Activated CD8-positive, alpha-beta memory T cell treated with anti-CD3 and anti-CD28 coated beads for 36 hours (primary cell): ENCODE data around the gene ZEB2. TPM values are rescaled to one million over a fixed set of nuclear protein-coding genes. Genes with fewer than 3 reads are reported as not detected.
"Not testable (repeated sequence)": the region's sequence is repeated elsewhere in the genome, so short reads cannot be mapped to it uniquely, and the experiment has no call there.

Source experiments
- CTCF ChIA-PET: fragments of 350-600 bp; sonication (Branson Sonifier 250); formaldehyde crosslinking; loops from one replicate; lab custom pipeline; 2021; ENCODE audit warnings: antibody characterized with exemption; lab: Charles Lee
- POLR2A ChIA-PET: fragments of 350-600 bp; sonication (Branson Sonifier 250); formaldehyde crosslinking; loops from one replicate; lab custom pipeline; 2021; ENCODE audit warnings: antibody characterized with exemption; lab: Charles Lee
- total RNA-seq, 2 experiments: library from RNA; stranded (reverse); gene quantifications; one replicate each; pipeline ENCODE4 v1.2.3, GENCODE V29; 2021

Gene ZEB2
- total RNA-seq, 2 experiments from 2014 or later, result 35.0 to 37.2 TPM

DNA sequence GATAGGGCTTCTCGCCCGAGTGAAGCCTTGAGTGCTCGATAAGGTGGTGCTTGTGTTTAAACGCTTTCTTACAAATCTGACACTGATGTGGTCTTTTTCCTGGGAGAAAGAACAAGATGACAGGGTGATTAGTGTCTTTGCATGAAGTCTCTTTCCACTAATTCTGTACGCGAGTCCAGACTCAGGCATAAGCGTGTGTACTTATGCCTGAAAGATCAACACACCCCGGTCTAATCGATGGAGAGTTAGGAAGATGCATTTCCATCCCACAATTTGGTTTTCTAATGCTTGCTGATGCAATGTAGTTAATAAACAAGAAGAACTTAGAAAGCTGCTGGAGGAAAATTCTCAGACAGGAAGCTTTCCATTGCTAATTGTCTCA lies 130.0 kb downstream of the ZEB2 start:
- POLR2A ChIA-PET, result no interaction called here
- CTCF ChIA-PET, result no interaction called here

DNA sequence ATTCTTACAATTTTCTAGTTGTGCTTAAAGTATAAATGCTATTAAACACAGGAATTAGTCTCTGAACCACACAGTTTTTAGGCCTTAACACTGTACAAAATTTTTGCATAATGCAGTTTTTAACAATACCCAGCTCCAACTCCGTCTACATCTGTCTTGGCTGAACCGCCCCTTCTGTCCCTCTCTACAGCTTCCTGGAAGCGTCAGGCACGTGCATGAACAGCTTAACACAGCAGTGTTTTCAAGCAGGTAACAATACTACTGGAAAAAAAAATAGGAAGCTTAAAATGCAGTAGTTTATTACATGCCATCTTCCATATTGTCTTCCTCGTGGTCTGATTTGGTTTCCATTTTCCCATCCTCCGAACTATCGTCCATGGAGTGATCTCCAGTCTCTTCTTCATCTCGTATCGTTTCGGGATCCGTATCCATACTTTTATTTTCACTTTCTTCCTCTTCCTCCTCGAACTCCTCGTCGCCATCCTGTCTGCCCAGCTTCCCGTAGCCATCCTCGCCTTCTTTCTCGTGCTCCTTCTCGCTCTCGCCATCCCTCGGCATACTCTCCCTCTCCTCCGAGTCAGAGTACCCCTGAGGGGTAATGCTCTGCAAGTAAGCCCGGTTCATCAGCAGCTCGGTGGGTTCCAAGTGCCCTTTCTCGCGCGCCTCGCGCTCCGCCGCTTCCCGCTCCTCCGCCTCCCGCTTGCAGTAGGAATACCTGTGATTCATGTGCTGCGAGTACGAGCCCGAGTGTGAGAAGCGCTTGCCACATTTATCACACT lies 130.6 kb downstream of the ZEB2 start:
- ChIA-PET POLR2A (no interaction called here), CTCF (no interaction called here)

DNA sequence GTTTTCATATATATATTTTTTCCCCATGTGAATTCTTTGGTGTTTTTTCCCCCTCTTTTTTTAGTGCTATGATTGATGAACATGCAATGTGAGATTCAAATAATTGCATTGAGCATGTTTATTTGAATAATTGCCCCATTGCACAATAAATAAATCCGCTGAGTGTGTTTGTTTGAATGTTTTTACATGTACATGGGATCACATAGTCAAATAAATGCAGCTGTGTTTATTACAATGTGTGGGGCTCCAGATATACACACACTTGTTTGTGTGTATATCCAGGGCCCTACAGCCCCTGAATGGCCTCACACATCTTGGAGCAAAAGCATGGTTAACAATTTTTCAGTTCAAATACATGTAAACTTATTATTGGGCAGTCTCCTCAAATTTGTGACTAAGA lies 134.5 kb downstream of the ZEB2 start:
- ChIA-PET CTCF (no interaction called here), POLR2A (no interaction called here)

DNA sequence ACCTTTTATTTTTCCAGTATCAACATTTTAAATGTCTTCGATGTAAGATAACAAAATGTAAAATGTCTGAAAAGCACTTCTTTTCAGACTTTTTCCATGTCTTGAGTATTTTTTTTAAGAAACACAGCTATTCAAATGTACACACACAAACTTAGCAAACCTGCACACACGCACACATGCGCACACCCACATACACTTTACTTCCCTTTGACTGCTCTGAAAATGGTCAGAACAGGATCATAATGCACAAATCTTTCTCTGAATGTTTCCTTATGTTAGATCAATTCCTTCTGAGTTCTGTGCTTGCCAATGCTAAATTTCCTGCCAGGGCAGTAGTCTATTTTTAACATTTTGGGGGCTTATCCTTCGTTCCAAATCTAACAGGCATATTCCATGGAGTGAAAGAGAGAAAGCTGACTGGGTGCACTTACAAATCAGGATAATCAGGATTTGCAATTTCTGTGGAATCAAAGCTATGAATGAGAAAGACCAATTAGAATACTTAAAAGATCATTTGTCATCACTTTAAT lies 136.3 kb downstream of the ZEB2 start:
- ChIA-PET POLR2A (no interaction called here), CTCF (no interaction called here)

DNA sequence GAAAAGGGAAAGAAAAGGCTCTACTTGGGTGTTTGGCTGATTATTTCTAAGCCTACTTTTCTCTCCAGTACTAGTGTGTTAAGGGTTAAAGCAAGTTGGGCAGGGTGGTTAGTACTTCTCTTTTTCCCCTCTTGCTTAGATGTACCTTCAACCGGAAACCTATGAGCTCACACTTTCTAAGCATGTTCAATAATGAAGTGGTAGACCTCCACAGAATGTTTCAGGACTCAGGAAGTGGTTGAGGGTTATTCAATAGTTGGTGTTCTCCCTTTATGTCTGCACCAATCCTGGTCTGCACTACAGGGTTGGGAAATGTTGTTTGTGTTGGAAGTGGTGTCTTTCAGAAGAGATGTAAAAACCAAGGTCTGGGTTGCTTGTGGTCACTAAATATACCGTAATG lies 137.1 kb downstream of the ZEB2 start:
- ChIA-PET CTCF (no interaction called here), POLR2A (no interaction called here)

DNA sequence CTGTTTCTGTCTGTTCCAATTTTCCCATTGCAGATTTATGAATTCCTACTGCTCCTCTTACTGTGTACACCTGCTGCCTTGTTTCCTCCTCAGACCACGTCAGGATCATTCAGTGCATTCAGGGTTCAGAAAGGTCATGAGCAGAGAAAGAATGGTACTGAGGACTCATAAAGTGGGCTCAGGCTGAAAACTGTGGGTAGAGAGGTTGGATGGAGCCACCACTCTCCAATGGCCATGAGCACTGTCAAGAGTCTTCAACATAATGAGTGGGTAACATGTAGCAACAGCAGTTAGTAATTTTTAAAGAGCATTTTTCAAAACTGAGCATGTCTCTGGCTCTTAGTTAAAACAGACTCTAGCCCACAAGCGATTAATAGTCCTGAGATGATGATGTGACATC lies 138.2 kb downstream of the ZEB2 start:
- POLR2A ChIA-PET, result no interaction called here
- CTCF ChIA-PET, result no interaction called here

DNA sequence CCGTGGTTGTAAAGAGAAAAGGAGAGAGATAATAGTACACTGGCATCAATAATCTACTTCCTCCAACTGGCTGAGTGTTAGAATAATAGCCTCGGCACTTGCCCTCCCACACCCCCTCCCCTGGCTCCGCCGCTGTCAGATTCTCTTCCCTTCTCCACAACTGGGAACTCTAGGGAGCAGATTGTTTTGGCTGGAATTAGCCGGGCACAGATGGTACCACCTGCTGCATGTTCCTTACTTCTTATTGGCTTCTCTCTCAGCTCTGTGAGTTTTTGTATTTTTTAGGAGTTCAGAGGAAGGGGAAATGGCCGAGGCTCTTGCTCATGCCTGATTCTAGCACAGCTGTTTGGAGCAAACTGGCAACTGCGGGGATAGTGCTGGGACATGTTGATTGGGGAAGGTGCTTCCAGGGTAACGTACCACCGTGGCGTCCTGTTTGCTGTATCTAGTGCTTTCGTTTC lies 140.0 kb downstream of the ZEB2 start:
- POLR2A ChIA-PET, result no interaction called here
- CTCF ChIA-PET, result no interaction called here

DNA sequence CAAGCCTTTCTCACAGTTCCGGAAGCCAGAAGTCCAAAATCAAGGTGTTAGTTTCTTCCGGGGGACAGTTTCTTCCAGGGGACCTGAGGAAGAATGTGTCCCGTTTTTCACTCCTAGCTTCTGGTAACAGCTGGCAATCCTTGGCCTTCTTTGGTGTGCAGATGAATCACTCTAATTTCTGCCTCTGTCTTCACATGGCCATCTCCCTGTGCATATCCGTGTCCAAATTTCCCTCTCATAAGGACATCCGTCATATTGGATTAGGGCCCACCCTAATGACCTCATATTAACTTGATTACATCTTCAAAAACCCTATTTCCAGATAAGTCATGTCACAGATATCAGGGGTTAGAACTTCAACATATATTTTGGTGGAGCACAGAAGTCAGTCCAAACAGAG lies 141.4 kb downstream of the ZEB2 start:
- POLR2A ChIA-PET, result no interaction called here
- CTCF ChIA-PET, result no interaction called here

DNA sequence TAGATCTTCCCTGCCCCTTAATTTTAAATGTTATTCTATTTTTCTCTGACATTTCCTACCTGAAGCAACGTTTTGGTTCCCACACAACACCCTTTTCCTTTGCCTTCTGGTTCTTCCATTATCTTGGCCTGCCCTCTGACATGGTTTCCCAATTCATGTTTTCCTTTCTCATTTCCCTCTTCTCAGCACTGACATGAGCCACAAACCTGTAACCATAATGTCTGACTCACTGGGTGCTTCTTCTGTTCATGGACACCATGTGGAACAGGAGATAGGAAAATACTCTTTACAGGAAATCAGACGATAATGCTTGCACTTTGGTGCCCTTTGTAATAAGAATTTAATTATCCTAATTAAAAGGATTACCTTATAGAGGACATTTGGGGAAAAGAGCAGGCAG lies 142.0 kb downstream of the ZEB2 start:
- CTCF ChIA-PET, result no interaction called here
- POLR2A ChIA-PET, result no interaction called here

DNA sequence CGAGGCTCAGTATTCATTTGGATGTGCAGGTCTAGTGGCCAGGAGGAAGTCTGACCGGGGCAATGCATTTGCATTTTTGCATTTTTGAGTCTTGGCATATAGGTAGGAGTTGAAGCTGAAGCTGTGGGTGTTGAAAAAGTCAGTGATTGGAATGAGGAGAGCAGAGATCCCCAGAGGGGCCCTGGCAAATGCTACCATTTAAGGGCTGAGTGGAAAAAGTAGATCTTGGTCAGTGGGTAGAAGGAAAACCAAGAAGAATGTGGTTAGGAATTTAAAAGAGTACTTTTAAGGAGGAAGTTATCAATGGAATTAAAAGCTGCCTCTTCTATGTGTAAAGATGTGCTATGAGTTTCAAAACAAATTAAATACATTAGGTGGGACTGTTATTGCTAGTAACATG lies 143.0 kb downstream of the ZEB2 start:
- POLR2A ChIA-PET, result no interaction called here

DNA sequence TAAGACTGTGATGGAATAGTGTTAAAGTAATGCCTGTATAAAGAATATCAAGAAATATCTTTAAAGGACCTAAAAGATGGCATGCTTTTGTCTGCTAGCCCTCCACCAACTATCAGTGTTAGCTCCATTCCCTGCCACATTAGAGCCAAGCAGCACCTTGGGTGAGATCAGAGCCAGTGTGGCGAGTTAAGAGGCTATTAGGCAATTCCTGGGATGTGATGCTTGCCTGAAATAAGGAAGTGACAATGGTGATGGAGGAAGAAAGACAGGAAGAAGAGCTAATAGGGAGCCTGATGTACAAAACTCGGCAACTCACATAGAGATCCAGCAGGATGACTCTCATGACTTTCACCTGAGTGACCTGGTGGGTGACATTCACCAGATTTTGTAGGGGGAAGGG lies 143.5 kb downstream of the ZEB2 start:
- ChIA-PET CTCF (no interaction called here), POLR2A (interaction anchor here (0.8 kb wide), 1 partner anchor 19 kb away, joined by 3 read pairs; no protein-coding TSS in a partner anchor)

More for the DNA sequence above, 143.0 kb downstream of the ZEB2 start:
- CTCF ChIA-PET, result no interaction called here

DNA sequence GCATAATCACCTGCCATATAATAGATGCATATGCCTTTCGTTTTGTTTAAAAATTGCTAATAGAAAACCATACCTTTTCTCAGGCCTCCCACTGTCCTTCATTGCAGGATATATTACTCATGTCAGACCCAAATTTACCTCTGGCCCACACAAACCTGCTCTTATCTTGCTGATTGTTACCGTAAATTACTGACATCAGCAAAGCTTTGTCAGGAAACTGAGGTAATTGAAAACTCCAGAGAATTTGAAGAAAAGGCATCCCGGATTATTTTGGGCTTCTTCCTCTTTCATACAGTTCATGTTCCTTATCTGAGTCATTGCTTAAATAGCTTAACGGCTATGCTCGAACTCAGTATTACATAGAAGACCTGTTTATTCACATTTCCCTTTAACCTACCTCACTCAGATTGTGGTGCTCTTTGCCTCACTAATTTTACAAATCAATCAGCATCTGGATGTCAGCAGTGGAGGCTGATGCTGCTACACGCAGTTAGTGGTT lies 145.7 kb downstream of the ZEB2 start:
- CTCF ChIA-PET, result no interaction called here
- POLR2A ChIA-PET, result no interaction called here

DNA sequence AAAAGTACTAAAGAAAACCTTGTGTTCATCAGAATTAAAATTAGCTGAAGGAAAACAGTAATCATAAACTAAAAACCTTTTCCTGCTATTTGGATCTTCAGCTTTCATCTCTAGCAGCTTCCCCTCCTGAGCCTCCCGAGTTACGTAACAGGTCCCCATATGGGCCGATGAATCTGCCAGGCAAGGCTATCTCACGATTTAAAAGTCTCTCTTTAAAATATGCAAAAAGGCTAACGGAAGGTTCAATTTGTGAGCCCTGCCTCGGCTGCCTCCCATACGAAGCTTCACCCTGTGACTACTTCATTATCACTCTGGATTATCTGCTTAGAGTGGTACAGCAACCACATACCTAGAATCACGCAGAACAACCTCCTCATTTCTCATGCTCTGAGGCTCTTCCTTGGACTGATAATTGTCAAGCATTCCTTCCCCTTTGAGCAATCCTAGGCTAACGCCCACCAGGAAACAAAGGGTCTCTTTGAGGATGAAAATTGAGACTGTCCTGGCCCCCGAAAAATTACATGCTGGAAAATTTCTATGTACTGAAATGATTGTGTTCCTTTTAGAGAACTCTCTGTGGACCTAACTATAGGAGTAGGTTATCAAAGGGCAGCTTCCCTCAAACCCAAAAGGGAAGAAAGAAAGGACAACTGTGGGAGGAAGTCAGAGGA lies 147.4 kb downstream of the ZEB2 start:
- POLR2A ChIA-PET, result no interaction called here
- CTCF ChIA-PET, result no interaction called here

DNA sequence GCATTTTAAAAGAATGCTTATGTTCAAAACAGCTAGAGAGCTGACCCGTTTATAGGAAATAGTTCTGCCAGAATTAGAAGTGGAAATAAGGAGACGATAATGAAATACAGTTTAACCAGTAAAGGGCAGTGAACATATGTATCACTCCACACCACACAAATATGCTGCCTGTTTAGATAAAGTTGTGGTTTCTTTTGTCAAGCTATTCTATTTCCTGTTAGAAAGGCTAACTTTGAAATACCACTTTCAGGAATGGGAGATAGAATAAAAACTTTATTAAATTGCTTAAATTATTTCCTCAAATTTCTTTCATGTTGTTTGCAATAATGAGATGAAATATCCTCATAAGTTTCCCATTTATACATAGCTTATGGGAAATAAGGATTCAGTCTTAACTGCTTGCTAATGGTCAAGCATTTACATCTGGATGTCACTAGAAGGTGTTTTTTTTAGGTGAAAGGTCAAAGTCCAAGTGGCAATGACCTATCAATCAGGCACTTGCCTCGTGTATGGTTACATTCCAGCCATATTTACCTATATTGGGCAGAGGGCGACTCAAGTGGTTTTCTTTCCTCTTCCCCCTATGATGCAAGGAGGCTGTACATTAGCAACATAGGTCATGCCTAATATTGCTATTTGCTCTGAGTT lies 148.9 kb downstream of the ZEB2 start:
- ChIA-PET CTCF (no interaction called here), POLR2A (no interaction called here)

DNA sequence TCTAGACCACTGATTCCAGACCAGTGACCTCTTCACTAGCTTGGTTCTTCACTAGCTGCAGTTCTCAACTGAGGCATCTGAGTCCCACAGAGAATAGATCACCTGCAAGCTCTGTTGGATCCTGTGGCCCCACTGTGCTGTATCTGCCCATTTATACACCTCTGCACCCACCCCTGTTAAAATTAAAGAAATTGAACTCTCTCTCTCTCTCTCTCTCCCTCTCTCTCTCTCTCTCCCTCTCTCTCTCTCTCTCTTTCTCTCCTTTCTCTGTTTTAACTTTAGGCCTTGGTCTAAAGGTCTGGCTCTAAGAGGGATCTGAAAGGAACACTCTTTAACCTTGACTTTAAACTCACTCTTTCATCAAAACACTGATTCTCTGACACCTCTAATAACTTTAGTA lies 150.5 kb downstream of the ZEB2 start:
- POLR2A ChIA-PET, result no interaction called here
- CTCF ChIA-PET, result no interaction called here

DNA sequence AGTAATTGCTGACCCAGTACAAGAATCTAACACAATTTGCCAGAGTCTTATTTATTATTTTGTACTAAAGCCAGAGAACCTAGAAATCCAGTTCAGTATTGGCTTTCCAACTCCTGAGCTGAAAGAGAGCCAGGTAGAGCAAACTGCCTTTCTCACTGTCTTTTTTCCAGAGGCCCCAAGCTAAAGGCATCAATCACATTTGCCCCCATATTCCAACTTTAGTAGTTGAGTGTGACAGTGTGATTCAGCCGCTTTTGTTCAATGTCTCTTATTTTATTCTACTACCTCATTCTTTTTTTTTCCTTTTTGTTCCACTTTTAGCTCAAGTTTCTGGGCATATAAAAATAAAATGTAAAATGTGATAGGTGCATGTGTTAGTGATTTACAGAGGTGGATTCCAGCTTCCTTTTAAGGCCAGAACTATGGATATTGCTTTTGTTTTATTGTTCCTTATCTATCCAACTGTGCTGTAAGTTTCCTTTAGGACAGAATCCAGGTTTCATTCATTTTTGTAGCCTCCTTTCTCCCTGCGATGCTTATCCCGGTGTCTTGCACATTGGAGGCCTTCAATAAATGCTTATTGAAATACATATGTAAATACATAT lies 153.0 kb downstream of the ZEB2 start:
- CTCF ChIA-PET, result no interaction called here
- POLR2A ChIA-PET, result no interaction called here

DNA sequence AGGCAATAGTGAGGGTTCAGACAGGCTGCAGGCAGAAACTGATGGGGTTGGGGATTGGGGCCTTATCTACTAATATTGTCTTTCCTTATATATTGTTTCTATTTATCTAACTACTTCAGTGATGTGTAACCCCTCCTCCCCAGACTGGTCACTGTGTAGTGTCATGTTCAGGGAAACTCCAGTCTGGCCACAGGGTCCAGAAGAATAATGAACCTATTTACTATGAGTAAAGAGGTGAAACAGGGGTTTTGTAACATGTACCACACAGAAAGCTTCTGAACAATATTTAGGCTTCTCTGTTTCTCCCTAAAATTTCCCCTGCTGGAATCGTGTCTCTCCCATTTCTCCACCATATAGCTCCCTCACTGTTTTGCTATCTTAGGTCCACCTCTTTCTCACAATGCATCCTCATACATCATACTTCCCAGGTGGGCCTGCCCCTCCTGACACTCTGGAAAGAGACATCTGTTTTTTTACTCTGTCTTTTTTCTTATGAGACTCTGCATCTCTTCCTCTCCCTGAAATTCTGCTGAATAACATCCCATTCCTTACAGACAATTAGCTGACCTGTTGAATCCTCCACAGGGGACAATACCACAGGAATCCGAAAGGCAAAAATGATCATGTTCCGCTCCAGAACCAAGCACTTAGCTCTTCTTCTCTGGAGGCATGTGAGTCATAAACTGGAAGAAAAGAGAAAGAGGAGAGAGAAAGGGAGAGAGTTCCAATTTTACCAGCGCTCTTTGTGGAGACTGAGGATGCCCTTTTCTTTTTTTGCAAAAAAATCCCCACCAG lies 154.8 kb downstream of the ZEB2 start:
- ChIA-PET CTCF (no interaction called here), POLR2A (no interaction called here)

DNA sequence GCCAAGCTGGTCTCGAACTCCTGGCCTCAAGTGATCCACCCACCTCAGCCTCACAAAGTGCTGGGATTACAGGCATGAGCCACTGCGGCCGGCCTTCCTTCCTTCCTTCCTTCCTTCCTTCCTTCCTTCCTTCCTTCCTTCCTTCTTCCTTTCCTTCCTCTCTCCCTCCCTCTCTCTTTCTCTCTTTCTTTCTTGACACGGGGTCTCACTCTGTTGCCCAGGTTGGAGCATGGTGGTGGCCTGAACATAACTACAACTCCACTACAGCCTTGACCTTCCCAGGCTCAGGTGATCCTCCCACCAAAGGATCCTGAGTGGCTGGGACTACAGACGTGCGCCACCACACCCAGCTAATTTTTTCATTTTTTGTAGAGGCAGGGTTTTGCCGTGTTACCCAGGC lies 155.7 kb downstream of the ZEB2 start:
- CTCF ChIA-PET, result not testable (repeated sequence)

DNA sequence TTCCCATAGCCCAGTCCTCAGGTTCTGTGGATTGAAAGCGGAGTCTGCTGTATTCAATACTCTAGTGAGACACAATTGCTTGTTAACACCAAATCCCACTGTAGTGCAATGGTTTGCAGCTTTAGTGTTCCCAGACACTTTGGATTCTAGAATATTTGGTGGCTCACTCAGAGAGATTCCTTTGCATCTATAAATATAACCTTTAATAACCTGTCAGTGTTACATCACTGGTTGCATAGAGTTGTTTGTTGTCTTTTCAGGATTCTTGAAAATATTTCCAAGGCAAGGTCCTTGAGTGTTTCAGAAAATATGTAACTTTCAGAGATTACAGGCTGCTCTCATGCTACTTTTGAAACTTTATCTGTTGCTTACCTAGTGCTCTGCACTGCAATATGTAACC lies 157.5 kb downstream of the ZEB2 start:
- ChIA-PET CTCF (interaction anchor here (0.8 kb wide), 1 partner anchor 16 kb away, joined by 4 read pairs; no protein-coding TSS in a partner anchor), POLR2A (no interaction called here)

More for the DNA sequence above, 155.7 kb downstream of the ZEB2 start:
- POLR2A ChIA-PET, result interaction anchor here (0.6 kb wide), 1 partner anchor 57 kb away, joined by 3 read pairs; no protein-coding TSS in a partner anchor
